Superior temporal gyrus (tissue), 1 donor: ENCODE measurements around the gene PLXNB3.
"Not testable (repeated sequence)": the region's sequence is repeated elsewhere in the genome, so short reads cannot be mapped to it uniquely, and the experiment has no call there.

ENCODE experiments used
- DNase-seq: peaks from one replicate; pipeline ENCODE4 v3.0.0-alpha.2; 2016; ENCODE audit errors: extremely low spot score

PLXNB3 gene

DNA sequence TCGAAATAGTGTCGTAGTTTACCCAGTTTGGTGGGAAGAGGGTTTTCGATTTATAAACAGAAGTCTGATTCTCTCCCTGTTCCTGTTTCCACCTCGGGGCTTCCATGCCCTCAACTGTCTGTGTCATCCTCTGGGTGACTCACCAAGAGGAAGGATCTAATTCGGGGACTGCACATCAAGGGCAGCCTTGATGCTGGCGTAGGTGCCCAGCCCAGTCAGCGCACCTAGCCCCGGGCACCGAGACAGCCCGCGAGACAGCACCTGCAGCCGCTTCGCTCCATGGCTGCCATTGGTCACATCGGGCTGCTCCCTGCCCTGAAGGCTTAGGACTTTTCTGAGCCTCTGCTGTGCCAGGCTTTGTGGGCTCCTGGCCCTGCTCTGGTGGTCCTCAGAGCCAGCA lies 31.6 kb upstream of the PLXNB3 start:
- DNase-seq, result no peak

DNA sequence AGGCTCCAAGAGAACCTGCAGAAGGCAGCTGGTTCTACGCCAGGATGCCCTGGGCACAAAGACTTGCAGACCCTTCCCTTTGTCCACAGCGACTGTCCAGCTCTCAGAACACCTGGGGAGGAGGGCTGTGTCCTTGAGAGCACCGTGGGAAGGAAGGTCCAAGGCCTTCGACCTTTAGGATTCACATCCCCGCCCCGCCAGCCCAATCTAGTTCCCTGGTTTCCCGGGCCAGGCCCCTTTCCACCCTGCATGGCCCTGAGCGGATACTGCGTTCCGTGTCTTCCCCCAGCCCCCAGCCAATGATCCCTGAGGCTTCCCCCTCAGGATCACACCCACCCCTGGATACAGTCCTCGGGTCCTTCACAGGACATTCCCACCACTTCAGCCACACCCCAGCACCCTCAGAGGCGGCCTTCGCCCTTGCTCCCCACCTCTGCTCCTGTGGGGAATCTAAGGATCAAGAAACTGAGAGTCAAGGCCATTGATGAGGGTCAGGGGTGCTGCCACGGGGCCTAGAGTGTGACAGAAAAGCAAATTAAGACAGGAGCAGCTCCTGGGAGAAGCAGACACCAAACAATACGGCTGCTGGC lies 30.3 kb upstream of the PLXNB3 start:
- no peak for DNase-seq

- no peak for DNase-seq
Observed at GRCh38 chrX:153734871-153735270, 29.2 kb upstream of the PLXNB3 start.

DNA sequence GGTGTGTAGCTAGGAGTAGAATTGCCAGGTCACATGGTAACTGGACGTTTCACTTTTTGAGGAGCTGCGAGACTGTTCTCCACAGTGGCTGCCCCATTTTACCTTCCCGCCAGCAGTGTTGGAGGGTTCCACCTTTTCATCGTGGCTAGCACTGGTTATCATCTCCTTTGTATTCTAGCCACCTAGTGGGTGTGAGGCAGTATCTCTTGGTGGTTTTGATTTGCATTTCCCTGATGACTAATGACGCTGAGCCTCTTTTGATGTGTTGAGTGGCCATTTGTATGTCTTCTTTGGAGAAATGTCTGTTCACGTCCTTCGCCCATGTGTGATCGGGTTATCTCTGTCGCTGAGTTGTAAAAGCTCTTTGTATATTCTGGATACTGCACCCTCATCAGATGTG lies 28.8 kb upstream of the PLXNB3 start:
- no peak for DNase-seq

GRCh38 chrX:153736071-153736820 lies 27.8 kb upstream of the PLXNB3 start:
- no peak for DNase-seq

DNA sequence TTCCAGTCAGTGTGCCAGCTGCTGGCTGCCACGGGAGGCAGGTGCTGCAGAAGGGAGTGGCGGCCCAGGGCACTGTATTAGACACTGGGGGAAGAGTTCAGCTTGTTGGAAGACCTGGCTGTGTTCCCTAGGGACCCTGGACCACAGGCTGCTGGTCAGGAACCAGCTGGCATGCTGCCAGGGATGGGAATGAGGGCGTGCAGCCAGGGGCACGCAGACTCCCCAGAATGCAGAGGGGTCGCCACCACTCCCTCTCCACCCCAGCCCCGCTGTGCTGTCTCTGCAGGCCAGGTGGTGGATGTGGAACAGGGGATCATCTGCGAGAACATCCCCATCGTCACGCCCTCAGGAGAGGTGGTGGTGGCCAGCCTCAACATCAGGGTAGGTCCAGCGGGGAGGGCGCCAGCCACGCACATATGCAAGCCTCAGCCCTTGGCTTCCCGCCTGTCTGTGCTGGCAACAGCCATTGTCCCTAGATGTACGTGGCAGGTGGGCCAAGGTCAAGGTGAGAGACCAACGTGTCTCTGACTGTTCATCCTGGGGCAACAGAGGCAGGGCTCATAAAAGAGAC lies 27.1 kb upstream of the PLXNB3 start:
- no peak for DNase-seq

DNA sequence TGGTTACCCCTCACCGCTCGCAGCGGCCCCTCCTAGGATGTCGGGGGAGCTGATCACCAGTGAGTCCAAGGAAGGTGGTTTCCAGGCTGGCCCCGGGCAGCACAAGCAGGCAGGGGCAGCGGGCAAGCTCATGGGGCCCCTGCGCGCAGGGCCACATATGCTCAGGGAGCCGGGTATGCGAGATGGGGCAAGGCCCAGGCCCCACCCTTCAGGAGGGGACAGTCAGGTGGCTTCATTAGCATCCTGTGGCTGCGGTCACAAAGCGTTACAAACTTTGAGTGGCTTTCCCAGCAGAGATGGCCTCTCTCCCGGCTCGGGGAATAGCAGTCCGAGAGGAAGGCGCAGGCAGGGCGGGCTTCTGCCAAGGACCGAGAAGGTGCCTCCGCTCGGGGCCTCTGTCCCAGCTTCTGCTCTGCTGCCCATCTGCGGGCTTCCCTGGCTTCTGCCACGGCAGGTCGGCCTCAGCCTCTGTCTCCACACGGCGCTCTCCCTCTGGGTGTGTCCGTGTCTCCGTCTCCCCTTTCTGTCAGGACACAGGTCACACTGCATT lies 25.9 kb upstream of the PLXNB3 start:
- DNase-seq, result no peak

GRCh38 chrX:153739754-153740486 lies 24.1 kb upstream of the PLXNB3 start:
- DNase-seq, result no peak

GRCh38 chrX:153740631-153741222 lies 23.3 kb upstream of the PLXNB3 start:
- DNase-seq, result no peak

GRCh38 chrX:153741446-153741845 lies 22.6 kb upstream of the PLXNB3 start:
- no peak for DNase-seq

DNA sequence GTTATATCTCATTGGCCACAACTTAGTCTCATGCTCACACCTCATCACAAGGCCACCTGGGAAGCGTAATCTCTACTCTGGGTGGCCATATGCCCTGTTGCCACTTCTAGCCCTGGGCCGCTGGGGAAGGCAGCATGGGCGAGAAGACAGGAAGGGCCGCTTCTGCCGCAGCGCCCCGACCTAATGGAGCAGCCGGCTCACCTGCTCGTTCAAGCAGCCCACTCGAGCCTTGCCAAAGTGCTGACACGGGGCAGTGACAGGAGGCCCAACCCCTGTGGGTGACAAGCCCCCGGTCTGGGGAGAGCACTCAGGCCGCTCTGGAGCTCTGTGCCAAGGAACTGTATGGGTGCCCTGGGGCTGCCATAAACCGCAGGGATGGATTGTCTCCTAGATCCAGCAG lies 21.9 kb upstream of the PLXNB3 start:
- not testable (repeated sequence) for DNase-seq

DNA sequence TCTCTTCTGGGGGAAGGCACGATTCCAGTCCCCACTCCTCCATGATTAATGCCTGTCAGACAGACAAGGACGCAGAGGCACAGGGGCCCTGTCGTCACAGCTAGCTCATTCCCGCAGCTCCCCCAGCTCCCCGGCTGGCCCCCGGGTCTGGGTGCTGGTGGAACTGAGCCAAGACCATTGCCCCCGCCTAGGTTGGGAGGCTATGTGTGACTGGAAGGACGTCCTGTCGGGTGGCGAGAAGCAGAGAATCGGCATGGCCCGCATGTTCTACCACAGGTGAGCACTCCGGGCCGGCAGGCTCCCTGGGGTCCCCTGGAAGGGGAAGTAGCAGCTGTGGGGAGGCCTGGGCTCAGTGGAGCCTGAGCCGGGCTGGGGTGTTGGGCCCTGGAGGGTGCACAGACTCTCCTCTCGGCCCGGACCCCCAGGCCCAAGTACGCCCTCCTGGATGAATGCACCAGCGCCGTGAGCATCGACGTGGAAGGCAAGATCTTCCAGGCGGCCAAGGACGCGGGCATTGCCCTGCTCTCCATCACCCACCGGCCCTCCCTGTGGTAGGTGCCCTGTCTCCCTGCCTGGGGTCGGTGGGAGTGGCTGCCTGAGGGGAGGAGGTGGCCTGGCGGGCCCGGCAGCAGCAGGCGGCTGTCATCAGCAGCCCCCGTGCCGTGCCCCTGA lies 21.1 kb upstream of the PLXNB3 start:
- DNase-seq, result not testable (repeated sequence)

DNA sequence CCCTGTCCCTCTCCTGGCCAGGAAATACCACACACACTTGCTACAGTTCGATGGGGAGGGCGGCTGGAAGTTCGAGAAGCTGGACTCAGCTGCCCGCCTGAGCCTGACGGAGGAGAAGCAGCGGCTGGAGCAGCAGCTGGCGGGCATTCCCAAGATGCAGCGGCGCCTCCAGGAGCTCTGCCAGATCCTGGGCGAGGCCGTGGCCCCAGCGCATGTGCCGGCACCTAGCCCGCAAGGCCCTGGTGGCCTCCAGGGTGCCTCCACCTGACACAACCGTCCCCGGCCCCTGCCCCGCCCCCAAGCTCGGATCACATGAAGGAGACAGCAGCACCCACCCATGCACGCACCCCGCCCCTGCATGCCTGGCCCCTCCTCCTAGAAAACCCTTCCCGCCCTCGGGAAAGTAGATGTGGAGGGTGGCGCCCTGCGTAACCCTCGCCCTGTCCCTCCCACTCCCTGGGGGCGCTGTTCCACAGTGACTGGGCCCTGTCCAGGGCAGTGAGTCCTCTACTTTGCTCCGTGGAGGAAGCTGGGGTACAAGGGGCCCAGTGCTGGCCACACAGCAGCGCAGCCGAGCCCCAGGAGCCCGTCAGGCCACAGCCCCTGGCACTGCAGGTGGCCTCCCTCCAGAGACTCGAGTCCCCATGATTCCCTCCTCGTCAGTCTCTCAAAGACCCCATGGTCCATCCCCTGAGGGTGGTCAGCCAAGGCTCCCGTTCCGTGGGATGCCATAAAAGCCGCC lies 20.4 kb upstream of the PLXNB3 start:
- not testable (repeated sequence) for DNase-seq

- DNase-seq, result no peak
Observed at GRCh38 chrX:153744210-153745066, 19.6 kb upstream of the PLXNB3 start.

DNA sequence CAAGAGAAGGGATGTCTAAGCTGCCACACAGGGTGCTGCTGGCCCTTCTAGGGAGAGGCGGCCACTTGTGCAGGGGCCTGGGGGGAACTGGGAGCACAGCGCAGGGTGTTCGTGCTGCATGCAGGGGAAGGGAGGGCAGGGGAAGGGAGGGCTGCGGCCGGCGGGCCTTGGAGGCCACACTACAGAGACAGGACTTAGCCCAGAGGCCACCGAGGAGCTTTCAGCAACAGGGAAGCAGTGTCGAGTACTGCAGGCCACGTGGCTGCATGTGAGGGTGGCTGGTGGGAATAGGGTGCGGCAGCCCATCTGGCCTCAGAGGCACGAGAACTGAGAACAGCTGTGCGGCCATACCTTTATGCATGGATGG lies 19.0 kb upstream of the PLXNB3 start:
- not testable (repeated sequence) for DNase-seq

- DNase-seq, result no peak
Observed at GRCh38 chrX:153746359-153746758, 17.7 kb upstream of the PLXNB3 start.

- DNase-seq, result not testable (repeated sequence)
Observed at GRCh38 chrX:153746991-153747390, 17.1 kb upstream of the PLXNB3 start.

GRCh38 chrX:153749017-153749416 lies 15.0 kb upstream of the PLXNB3 start:
- DNase-seq, result not testable (repeated sequence)

GRCh38 chrX:153750127-153750774 lies 13.8 kb upstream of the PLXNB3 start:
- DNase-seq, result no peak
